ENCODE measurements around the gene TENM3.

TENM3 gene

GRCh38 chr4:182574706-182575105 lies 331.5 kb downstream of the TENM3 start:
- no peak overlapping the region for H2BK12ac ChIP-seq (ENCODE audit: low read length)
- H3K4me2 ChIP-seq (ENCODE audit: insufficient read depth, low read length, poor library complexity, severe bottlenecking) = no peak overlapping the region
- no peak overlapping the region for H2BK5ac ChIP-seq (ENCODE audit: low read length)
- no peak overlapping the region for H3K9ac ChIP-seq (ENCODE audit: low read depth, low read length, poor library complexity)
- no peaks in the 10 kb centered on the region for H3K9me3 ChIP-seq (replicated peaks in 1 of 2; ENCODE audit: control insufficient read depth in 2 of 2, insufficient read depth in 1 of 2, low read depth in 1 of 2, low read length in 2 of 2)
- no CpG with 5 or more reads among the region's 5 CpGs for WGBS, 2 donors (ENCODE audit: extremely low coverage in 2 of 2, insufficient read length in 2 of 2, insufficient replicate concordance in 1 of 2)
- no peak overlapping the region for H3K4me3 ChIP-seq (ENCODE audit: low read length in 2 of 2)
- H3K27me3 ChIP-seq (ENCODE audit: control insufficient read depth in 3 of 3, insufficient read depth in 3 of 3, low read depth in 1 of 3, low read length in 3 of 3) = no peaks in the 10 kb centered on the region
- no peak for DNase-seq (ENCODE audit: low spot score)
- no peaks in the 10 kb centered on the region for H3K79me1 ChIP-seq (ENCODE audit: low read depth, low read length)
- no peak overlapping the region for H2BK120ac ChIP-seq (ENCODE audit: low read depth, low read length)
- no peak overlapping the region for H3K27ac ChIP-seq (replicated peaks; ENCODE audit: low read length)
- no peak overlapping the region for H4K8ac ChIP-seq (ENCODE audit: low read depth, low read length)
- no peak overlapping the region for H3K18ac ChIP-seq (ENCODE audit: low read length)
- H3K4me1 ChIP-seq (ENCODE audit: control insufficient read depth in 2 of 2, insufficient read depth in 1 of 2, low read depth in 1 of 2, low read length in 2 of 2) = peaks cover 8 to 13% of the 10 kb centered on the region in 2 donors
- no peak overlapping the region for H3K14ac ChIP-seq (ENCODE audit: low read length)
- H2BK15ac ChIP-seq (ENCODE audit: low read length) = no peak overlapping the region
- H3K23ac ChIP-seq (ENCODE audit: low read depth, low read length, poor library complexity) = no peak overlapping the region
- H3K4ac ChIP-seq (ENCODE audit: low read length) = no peak overlapping the region
- H3K36me3 ChIP-seq (replicated peaks in 1 of 2; ENCODE audit: control insufficient read depth in 2 of 2, insufficient read depth in 2 of 2, low read length in 2 of 2) = no peaks in the 10 kb centered on the region
- no peak overlapping the region for H2AK5ac ChIP-seq (ENCODE audit: low read depth, low read length)
- H2AFZ ChIP-seq (ENCODE audit: low read length) = peak overlapping the region; percentile 73
- H4K91ac ChIP-seq (ENCODE audit: low read depth, low read length, poor library complexity) = no peak overlapping the region

GRCh38 chr4:182575225-182575624 lies 332.0 kb downstream of the TENM3 start:
- no peak overlapping the region for H3K9ac ChIP-seq (ENCODE audit: low read depth, low read length, poor library complexity)
- no peak overlapping the region for H2BK120ac ChIP-seq (ENCODE audit: low read depth, low read length)
- no peaks in the 10 kb centered on the region for H3K27me3 ChIP-seq (ENCODE audit: control insufficient read depth in 3 of 3, insufficient read depth in 3 of 3, low read depth in 1 of 3, low read length in 3 of 3)
- no peak overlapping the region for H3K14ac ChIP-seq (ENCODE audit: low read length)
- H2AFZ ChIP-seq (ENCODE audit: low read length) = peak overlapping the region; percentile 73
- no peak overlapping the region for H3K4me3 ChIP-seq (ENCODE audit: low read length in 2 of 2)
- H4K91ac ChIP-seq (ENCODE audit: low read depth, low read length, poor library complexity) = no peak overlapping the region
- H3K4me2 ChIP-seq (ENCODE audit: insufficient read depth, low read length, poor library complexity, severe bottlenecking) = peak overlapping the region; percentile 11
- DNase-seq (ENCODE audit: low spot score) = no peak
- no CpG with 5 or more reads among the region's 6 CpGs for WGBS, 2 donors (ENCODE audit: extremely low coverage in 2 of 2, insufficient read length in 2 of 2, insufficient replicate concordance in 1 of 2)
- H3K4ac ChIP-seq (ENCODE audit: low read length) = no peak overlapping the region
- H2BK12ac ChIP-seq (ENCODE audit: low read length) = no peak overlapping the region
- H3K18ac ChIP-seq (ENCODE audit: low read length) = no peak overlapping the region
- H3K4me1 ChIP-seq (ENCODE audit: control insufficient read depth in 2 of 2, insufficient read depth in 1 of 2, low read depth in 1 of 2, low read length in 2 of 2) = peaks cover 8 to 15% of the 10 kb centered on the region in 2 donors
- no peak overlapping the region for H2BK15ac ChIP-seq (ENCODE audit: low read length)
- H2AK5ac ChIP-seq (ENCODE audit: low read depth, low read length) = no peak overlapping the region
- no peak overlapping the region for H3K27ac ChIP-seq (replicated peaks; ENCODE audit: low read length)
- no peak overlapping the region for H3K23ac ChIP-seq (ENCODE audit: low read depth, low read length, poor library complexity)
- H2BK5ac ChIP-seq (ENCODE audit: low read length) = no peak overlapping the region
- H4K8ac ChIP-seq (ENCODE audit: low read depth, low read length) = no peak overlapping the region
- H3K36me3 ChIP-seq (replicated peaks in 1 of 2; ENCODE audit: control insufficient read depth in 2 of 2, insufficient read depth in 2 of 2, low read length in 2 of 2) = no peaks in the 10 kb centered on the region
- H3K79me1 ChIP-seq (ENCODE audit: low read depth, low read length) = no peaks in the 10 kb centered on the region
- no peaks in the 10 kb centered on the region for H3K9me3 ChIP-seq (replicated peaks in 1 of 2; ENCODE audit: control insufficient read depth in 2 of 2, insufficient read depth in 1 of 2, low read depth in 1 of 2, low read length in 2 of 2)

GRCh38 chr4:182576601-182577289 lies 333.5 kb downstream of the TENM3 start:
- H3K9me3 ChIP-seq (replicated peaks in 1 of 2; ENCODE audit: control insufficient read depth in 2 of 2, insufficient read depth in 1 of 2, low read depth in 1 of 2, low read length in 2 of 2) = no peaks in the 10 kb centered on the region
- no peaks in the 10 kb centered on the region for H3K36me3 ChIP-seq (replicated peaks in 1 of 2; ENCODE audit: control insufficient read depth in 2 of 2, insufficient read depth in 2 of 2, low read length in 2 of 2)
- no peak for DNase-seq (ENCODE audit: low spot score)
- no peak overlapping the region for H2BK12ac ChIP-seq (ENCODE audit: low read length)
- H3K27me3 ChIP-seq (ENCODE audit: control insufficient read depth in 3 of 3, insufficient read depth in 3 of 3, low read depth in 1 of 3, low read length in 3 of 3) = no peaks in the 10 kb centered on the region
- H3K4ac ChIP-seq (ENCODE audit: low read length) = no peak overlapping the region
- H3K4me2 ChIP-seq (ENCODE audit: insufficient read depth, low read length, poor library complexity, severe bottlenecking) = no peak overlapping the region
- H2AFZ ChIP-seq (ENCODE audit: low read length) = no peak overlapping the region
- no peak overlapping the region for H3K9ac ChIP-seq (ENCODE audit: low read depth, low read length, poor library complexity)
- no peak overlapping the region for H2BK5ac ChIP-seq (ENCODE audit: low read length)
- no peak overlapping the region for H3K23ac ChIP-seq (ENCODE audit: low read depth, low read length, poor library complexity)
- no peak overlapping the region for H4K91ac ChIP-seq (ENCODE audit: low read depth, low read length, poor library complexity)
- no peak overlapping the region for H4K8ac ChIP-seq (ENCODE audit: low read depth, low read length)
- peaks cover 9 to 15% of the 10 kb centered on the region in 2 donors for H3K4me1 ChIP-seq (ENCODE audit: control insufficient read depth in 2 of 2, insufficient read depth in 1 of 2, low read depth in 1 of 2, low read length in 2 of 2)
- no peaks in the 10 kb centered on the region for H3K79me1 ChIP-seq (ENCODE audit: low read depth, low read length)
- no CpG with 5 or more reads among the region's 12 CpGs for WGBS, 2 donors (ENCODE audit: extremely low coverage in 2 of 2, insufficient read length in 2 of 2, insufficient replicate concordance in 1 of 2)
- no peak overlapping the region for H2AK5ac ChIP-seq (ENCODE audit: low read depth, low read length)
- no peak overlapping the region for H2BK120ac ChIP-seq (ENCODE audit: low read depth, low read length)
- H3K27ac ChIP-seq (replicated peaks; ENCODE audit: low read length) = no peak overlapping the region
- no peak overlapping the region for H3K18ac ChIP-seq (ENCODE audit: low read length)
- H3K4me3 ChIP-seq (ENCODE audit: low read length in 2 of 2) = no peak overlapping the region
- H2BK15ac ChIP-seq (ENCODE audit: low read length) = no peak overlapping the region
- no peak overlapping the region for H3K14ac ChIP-seq (ENCODE audit: low read length)

GRCh38 chr4:182577411-182577810 lies 334.2 kb downstream of the TENM3 start:
- Histone ChIP-seq H3K36me3 (replicated peaks in 1 of 2; ENCODE audit: control insufficient read depth in 2 of 2, insufficient read depth in 2 of 2, low read length in 2 of 2) (no peaks in the 10 kb centered on the region), H2AFZ (ENCODE audit: low read length) (no peak overlapping the region), H4K91ac (ENCODE audit: low read depth, low read length, poor library complexity) (no peak overlapping the region), H3K27ac (replicated peaks; ENCODE audit: low read length) (no peak overlapping the region), H2BK120ac (ENCODE audit: low read depth, low read length) (no peak overlapping the region), H3K27me3 (ENCODE audit: control insufficient read depth in 3 of 3, insufficient read depth in 3 of 3, low read depth in 1 of 3, low read length in 3 of 3) (no peaks in the 10 kb centered on the region), H3K18ac (ENCODE audit: low read length) (no peak overlapping the region), H3K4me3 (ENCODE audit: low read length in 2 of 2) (no peak overlapping the region), H3K4me1 (ENCODE audit: control insufficient read depth in 2 of 2, insufficient read depth in 1 of 2, low read depth in 1 of 2, low read length in 2 of 2) (peaks cover 9 to 15% of the 10 kb centered on the region in 2 donors), H3K14ac (ENCODE audit: low read length) (no peak overlapping the region), H2BK15ac (ENCODE audit: low read length) (no peak overlapping the region), H3K9me3 (replicated peaks in 1 of 2; ENCODE audit: control insufficient read depth in 2 of 2, insufficient read depth in 1 of 2, low read depth in 1 of 2, low read length in 2 of 2) (no peaks in the 10 kb centered on the region), H3K4me2 (ENCODE audit: insufficient read depth, low read length, poor library complexity, severe bottlenecking) (no peak overlapping the region), H3K4ac (ENCODE audit: low read length) (no peak overlapping the region), H4K8ac (ENCODE audit: low read depth, low read length) (no peak overlapping the region), H2AK5ac (ENCODE audit: low read depth, low read length) (no peak overlapping the region), H3K9ac (ENCODE audit: low read depth, low read length, poor library complexity) (no peak overlapping the region), H2BK5ac (ENCODE audit: low read length) (no peak overlapping the region), H2BK12ac (ENCODE audit: low read length) (no peak overlapping the region), H3K23ac (ENCODE audit: low read depth, low read length, poor library complexity) (no peak overlapping the region), H3K79me1 (ENCODE audit: low read depth, low read length) (no peaks in the 10 kb centered on the region)
- no peak for DNase-seq (ENCODE audit: low spot score)
- no CpG with 5 or more reads among the region's 5 CpGs for WGBS, 2 donors (ENCODE audit: extremely low coverage in 2 of 2, insufficient read length in 2 of 2, insufficient replicate concordance in 1 of 2)

Measured in neuronal stem cell (in vitro differentiated cells).